ENCODE results near the gene ANKRD17.
"Not testable (repeated sequence)": the region's sequence is repeated elsewhere in the genome, so short reads cannot be mapped to it uniquely, and the experiment has no call there.

The ANKRD17 gene

DNA sequence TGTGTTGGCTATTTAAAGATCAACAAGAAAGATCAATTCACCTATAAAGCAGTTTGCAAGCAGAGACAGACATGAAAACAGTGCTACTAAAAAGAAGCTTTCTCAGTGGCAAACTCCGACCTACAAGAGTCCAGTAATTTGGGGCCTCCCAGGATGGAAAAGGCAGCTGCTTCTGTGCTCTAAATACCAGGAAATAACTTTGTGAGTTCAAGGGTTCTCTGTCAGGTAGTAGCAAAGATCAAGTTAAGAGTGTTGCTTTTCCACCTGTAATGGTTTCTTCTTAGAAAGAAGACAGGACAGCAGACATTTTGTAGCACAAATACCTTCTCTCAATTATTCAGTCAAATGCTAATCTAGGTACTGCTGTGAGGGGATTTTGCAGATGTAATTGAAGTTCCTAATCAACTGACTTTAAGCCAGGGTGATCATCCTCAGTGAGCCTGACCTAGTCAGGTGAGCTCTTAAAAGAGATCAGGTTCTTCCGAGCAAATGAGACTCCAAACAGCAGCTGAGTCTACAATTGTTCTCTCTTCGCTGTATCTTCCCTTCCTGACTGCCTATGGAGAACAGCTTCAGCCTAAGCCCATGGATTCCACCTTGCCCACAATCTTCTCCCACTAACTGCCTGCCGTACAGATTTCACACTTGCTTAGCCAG, 13.5 kb downstream of the ANKRD17 start:
- Histone ChIP-seq H3K9ac (ENCODE audit: low read depth, low read length) (no peak overlapping the region), H3K27me3 (ENCODE audit: control insufficient read depth, insufficient read depth, low read length) (no peaks in the 10 kb centered on the region), H3K4me1 (ENCODE audit: control insufficient read depth, insufficient read depth, low read length) (peaks cover 11% of the 10 kb centered on the region), H3K36me3 (ENCODE audit: insufficient read depth, low read length) (no peaks in the 10 kb centered on the region), H3K9me3 (replicated peaks; ENCODE audit: low read length) (no peaks in the 10 kb centered on the region), H3K4me3 (ENCODE audit: low read length) (no peak overlapping the region), H3K4me2 (ENCODE audit: low read length) (no peak overlapping the region)

DNA sequence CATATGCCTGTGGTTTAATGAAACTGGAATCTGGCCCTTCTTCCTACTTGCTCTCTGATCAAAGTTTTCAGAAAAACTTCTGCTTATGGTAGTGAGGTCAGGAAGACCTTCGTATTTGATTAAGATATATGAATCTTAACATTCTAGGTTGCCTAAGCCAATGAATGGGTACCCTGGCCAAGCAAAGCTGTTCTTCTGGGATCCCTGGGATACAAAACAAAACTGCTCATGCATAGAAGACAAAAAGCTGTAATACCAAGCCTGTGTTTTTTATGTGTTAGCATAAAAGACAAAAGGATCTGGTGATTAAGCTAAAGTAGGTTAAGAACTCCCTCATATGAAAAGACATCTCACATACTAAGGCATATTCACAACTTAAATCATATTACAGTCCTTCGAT, 21.6 kb downstream of the ANKRD17 start:
- no peaks in the 10 kb centered on the region for H3K9me3 ChIP-seq (replicated peaks; ENCODE audit: low read length)
- peaks cover 1% of the 10 kb centered on the region for H3K4me1 ChIP-seq (ENCODE audit: control insufficient read depth, insufficient read depth, low read length)
- no peak overlapping the region for H3K9ac ChIP-seq (ENCODE audit: low read depth, low read length)
- H3K27me3 ChIP-seq (ENCODE audit: control insufficient read depth, insufficient read depth, low read length), result no peaks in the 10 kb centered on the region
- H3K36me3 ChIP-seq (ENCODE audit: insufficient read depth, low read length), result peaks cover 19% of the 10 kb centered on the region
- H3K4me3 ChIP-seq (ENCODE audit: low read length), result no peak overlapping the region
- no peak overlapping the region for H3K4me2 ChIP-seq (ENCODE audit: low read length)

DNA sequence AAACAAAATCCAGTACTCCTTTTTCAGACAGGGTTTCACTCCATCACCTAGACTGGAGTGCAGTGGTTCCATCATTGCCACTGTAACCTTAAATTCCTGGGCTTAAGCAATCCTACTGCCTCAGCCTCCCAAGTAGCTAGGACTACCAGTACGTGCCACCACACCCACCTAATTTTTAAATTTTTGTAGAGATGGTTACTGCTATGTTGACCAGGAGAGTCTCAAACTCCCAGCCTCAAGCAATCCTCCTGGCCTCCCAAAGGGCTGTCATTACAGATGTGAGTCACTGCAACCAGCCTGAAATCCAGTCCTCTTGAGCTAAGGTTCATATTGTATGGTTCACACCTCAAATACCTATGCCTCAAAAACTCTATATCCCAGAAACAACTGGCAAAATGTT, 22.4 kb downstream of the ANKRD17 start:
- no peak overlapping the region for H3K4me3 ChIP-seq (ENCODE audit: low read length)
- no peaks in the 10 kb centered on the region for H3K4me1 ChIP-seq (ENCODE audit: control insufficient read depth, insufficient read depth, low read length)
- H3K4me2 ChIP-seq (ENCODE audit: low read length), result no peak overlapping the region
- no peak overlapping the region for H3K9ac ChIP-seq (ENCODE audit: low read depth, low read length)
- no peaks in the 10 kb centered on the region for H3K9me3 ChIP-seq (replicated peaks; ENCODE audit: low read length)
- no peaks in the 10 kb centered on the region for H3K27me3 ChIP-seq (ENCODE audit: control insufficient read depth, insufficient read depth, low read length)
- H3K36me3 ChIP-seq (ENCODE audit: insufficient read depth, low read length), result peaks cover 22% of the 10 kb centered on the region

DNA sequence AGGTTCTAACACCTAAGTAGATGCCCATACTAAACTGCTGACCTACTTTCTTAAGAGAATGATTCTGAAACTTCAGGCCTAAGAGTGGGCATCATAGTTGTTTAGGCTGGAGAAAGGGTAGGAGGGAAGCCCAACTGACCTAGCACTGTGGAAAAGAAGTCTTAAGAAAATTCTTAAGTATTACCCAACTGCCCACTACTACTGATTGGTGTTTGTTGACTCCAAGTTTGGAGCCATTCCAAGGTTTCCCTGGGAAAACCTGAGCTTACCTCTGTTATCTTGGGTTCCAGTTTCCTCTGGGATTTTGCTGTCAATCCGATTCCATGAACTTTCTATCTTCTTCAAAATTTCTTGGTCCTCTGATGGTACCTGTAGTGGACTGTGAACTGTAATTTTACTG, 23.9 kb downstream of the ANKRD17 start:
- no peak overlapping the region for H3K4me2 ChIP-seq (ENCODE audit: low read length)

DNA sequence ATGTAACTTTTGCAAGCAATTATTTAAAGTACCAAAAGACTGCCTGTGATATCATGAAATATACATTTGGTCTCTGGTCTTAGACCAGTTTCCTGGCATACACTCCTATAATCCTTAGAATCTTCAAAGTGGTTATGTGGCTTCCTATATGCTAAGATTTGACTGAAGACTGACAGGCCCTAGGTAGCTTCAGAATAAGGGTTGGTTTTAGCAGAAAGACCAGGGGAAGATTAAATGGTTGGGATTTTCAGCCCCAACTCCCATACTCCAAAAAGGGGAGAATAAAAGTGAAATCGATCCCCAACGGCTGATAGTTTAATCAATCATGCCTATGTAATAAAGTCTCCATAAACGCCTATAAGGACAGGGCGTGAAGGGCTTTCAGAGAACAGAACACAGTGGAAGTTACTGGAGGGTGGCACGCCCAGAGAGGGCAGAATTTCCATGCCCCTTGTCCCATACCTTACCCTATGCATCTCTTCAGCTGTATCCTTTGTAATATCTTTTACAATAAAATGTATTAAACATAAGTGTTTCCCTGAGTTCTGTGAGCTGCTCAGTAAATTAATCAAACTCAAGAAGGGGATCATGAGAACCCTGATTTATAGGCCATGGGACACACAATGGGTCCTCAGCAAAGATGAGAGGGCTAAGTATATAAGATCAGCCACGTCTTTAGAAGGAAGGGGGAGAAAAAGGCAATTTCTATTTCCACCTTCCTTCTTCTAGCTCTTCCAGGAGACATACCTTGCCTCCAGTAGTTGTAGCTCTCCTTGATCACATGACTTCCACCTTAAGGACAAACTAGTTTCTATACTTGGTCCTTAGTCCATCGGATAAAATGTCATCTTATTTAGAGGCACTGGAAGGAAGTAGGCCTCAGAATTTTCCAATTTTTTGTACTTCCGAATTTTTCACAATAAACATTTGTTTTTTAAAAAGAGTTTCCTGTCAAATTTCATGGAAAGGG, 26.8 kb downstream of the ANKRD17 start:
- Histone ChIP-seq H3K9me3 (replicated peaks; ENCODE audit: low read length) (no peaks in the 10 kb centered on the region), H3K4me2 (ENCODE audit: low read length) (no peak overlapping the region), H3K9ac (ENCODE audit: low read depth, low read length) (no peak overlapping the region), H3K27me3 (ENCODE audit: control insufficient read depth, insufficient read depth, low read length) (no peaks in the 10 kb centered on the region), H3K4me3 (ENCODE audit: low read length) (no peak overlapping the region), H3K4me1 (ENCODE audit: control insufficient read depth, insufficient read depth, low read length) (no peaks in the 10 kb centered on the region), H3K36me3 (ENCODE audit: insufficient read depth, low read length) (peaks cover 22% of the 10 kb centered on the region)

More for the DNA sequence above, 23.9 kb downstream of the ANKRD17 start:
- Histone ChIP-seq H3K9ac (ENCODE audit: low read depth, low read length) (no peak overlapping the region), H3K36me3 (ENCODE audit: insufficient read depth, low read length) (peaks cover 22% of the 10 kb centered on the region), H3K27me3 (ENCODE audit: control insufficient read depth, insufficient read depth, low read length) (no peaks in the 10 kb centered on the region), H3K4me3 (ENCODE audit: low read length) (no peak overlapping the region), H3K4me1 (ENCODE audit: control insufficient read depth, insufficient read depth, low read length) (no peaks in the 10 kb centered on the region), H3K9me3 (replicated peaks; ENCODE audit: low read length) (no peaks in the 10 kb centered on the region)

DNA sequence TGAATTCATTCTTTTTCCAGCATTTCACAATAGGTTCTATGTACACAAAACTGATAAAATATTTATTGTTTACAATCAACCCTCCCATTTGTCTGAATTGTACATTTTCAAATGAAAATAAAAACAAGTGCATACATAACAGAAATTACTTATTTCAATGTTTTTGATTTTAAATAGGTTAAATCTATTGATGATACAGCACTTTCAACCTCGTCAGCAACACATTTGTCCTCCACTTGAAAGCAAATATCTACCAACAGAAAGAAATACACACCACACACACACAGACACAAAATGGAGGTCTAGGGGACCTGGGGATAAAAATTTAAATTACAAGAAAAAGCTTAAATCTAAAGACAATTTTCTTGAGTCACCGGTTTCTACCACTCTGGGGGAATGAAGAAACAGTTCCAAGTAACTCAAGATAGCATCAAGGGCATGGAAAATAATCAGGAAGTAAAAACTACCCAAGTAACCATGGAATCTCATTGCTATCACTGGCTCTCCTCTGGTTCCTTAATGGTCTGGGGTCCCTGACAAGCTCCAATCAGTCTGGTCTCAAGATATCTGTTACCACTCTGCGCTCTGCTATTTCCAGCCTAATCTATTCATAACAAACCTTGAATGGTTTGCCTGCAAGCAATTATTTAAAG, 27.6 kb downstream of the ANKRD17 start:
- Histone ChIP-seq H3K4me2 (ENCODE audit: low read length) (no peak overlapping the region), H3K9ac (ENCODE audit: low read depth, low read length) (no peak overlapping the region), H3K4me1 (ENCODE audit: control insufficient read depth, insufficient read depth, low read length) (no peaks in the 10 kb centered on the region), H3K36me3 (ENCODE audit: insufficient read depth, low read length) (peaks cover 22% of the 10 kb centered on the region), H3K27me3 (ENCODE audit: control insufficient read depth, insufficient read depth, low read length) (no peaks in the 10 kb centered on the region), H3K4me3 (ENCODE audit: low read length) (no peak overlapping the region), H3K9me3 (replicated peaks; ENCODE audit: low read length) (no peaks in the 10 kb centered on the region)

DNA sequence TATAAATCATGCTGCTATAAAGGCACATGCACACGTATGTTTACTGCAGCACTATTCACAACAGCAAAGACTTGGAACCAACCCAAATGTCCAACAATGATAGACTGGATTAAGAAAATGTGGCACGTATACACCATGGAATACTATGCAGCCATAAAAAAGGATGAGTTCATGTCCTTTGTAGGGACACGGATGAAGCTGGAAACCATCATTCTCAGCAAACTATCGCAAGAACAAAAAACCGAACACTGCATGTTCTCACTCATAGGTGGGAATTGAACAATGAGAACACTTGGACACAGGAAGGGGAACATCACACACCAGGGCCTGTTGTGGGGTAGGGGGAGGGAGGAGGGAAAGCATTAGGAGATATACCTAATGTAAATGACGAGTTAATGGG, 29.8 kb downstream of the ANKRD17 start:
- not testable (repeated sequence) for H3K4me1 ChIP-seq (ENCODE audit: control insufficient read depth, insufficient read depth, low read length); H3K9me3 ChIP-seq (replicated peaks; ENCODE audit: low read length); H3K9ac ChIP-seq (ENCODE audit: low read depth, low read length); H3K4me2 ChIP-seq (ENCODE audit: low read length); H3K4me3 ChIP-seq (ENCODE audit: low read length); H3K27me3 ChIP-seq (ENCODE audit: control insufficient read depth, insufficient read depth, low read length); H3K36me3 ChIP-seq (ENCODE audit: insufficient read depth, low read length)

DNA sequence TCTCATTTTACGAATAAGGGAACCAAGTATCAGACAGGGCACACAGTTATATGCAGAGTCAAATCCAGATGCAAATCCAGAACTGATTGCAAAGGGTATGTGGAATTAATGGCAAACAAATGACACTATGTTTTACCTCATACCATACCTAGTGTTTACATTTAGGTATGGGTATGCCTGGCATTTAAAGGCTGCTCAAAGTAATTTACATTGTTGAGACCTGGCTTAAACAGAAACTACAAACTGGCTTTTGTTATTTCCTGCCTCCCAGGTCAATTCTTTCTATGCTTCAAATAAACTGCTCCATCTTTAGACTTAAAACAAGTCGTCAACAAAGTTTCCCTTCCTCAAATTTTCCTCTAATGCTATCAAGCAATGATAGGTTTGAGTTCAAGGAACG, 33.7 kb downstream of the ANKRD17 start:
- H3K27me3 ChIP-seq (ENCODE audit: control insufficient read depth, insufficient read depth, low read length), result no peaks in the 10 kb centered on the region
- no peak overlapping the region for H3K4me2 ChIP-seq (ENCODE audit: low read length)
- H3K9me3 ChIP-seq (replicated peaks; ENCODE audit: low read length), result no peaks in the 10 kb centered on the region
- peaks cover 9% of the 10 kb centered on the region for H3K4me1 ChIP-seq (ENCODE audit: control insufficient read depth, insufficient read depth, low read length)
- no peaks in the 10 kb centered on the region for H3K36me3 ChIP-seq (ENCODE audit: insufficient read depth, low read length)
- H3K4me3 ChIP-seq (ENCODE audit: low read length), result no peak overlapping the region
- H3K9ac ChIP-seq (ENCODE audit: low read depth, low read length), result no peak overlapping the region

DNA sequence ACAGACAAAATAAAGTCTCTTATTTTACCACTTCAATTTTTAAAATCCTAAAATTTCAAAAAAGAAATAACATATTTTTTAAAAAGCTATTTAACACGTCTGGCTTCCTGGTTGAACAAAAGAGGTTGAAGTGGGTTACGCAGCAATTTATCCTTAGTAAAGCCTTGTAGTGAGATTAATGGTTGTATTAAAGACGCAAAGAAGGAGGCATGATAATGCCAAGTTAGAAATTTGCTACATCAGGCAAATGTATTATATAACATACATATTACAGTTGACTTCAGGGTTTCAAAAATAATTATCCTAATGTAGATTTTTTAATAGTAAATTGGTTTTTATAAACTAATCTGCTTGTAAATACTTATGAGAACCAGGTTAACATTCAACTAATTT, 35.3 kb downstream of the ANKRD17 start:
- H3K4me2 ChIP-seq (ENCODE audit: low read length), result peak overlapping the region; percentile 43
- H3K9me3 ChIP-seq (replicated peaks; ENCODE audit: low read length), result no peaks in the 10 kb centered on the region
- peak overlapping the region; percentile 42 for H3K9ac ChIP-seq (ENCODE audit: low read depth, low read length)
- no peaks in the 10 kb centered on the region for H3K27me3 ChIP-seq (ENCODE audit: control insufficient read depth, insufficient read depth, low read length)
- no peaks in the 10 kb centered on the region for H3K36me3 ChIP-seq (ENCODE audit: insufficient read depth, low read length)
- H3K4me1 ChIP-seq (ENCODE audit: control insufficient read depth, insufficient read depth, low read length), result peaks cover 9% of the 10 kb centered on the region
- no peak overlapping the region for H3K4me3 ChIP-seq (ENCODE audit: low read length)

DNA sequence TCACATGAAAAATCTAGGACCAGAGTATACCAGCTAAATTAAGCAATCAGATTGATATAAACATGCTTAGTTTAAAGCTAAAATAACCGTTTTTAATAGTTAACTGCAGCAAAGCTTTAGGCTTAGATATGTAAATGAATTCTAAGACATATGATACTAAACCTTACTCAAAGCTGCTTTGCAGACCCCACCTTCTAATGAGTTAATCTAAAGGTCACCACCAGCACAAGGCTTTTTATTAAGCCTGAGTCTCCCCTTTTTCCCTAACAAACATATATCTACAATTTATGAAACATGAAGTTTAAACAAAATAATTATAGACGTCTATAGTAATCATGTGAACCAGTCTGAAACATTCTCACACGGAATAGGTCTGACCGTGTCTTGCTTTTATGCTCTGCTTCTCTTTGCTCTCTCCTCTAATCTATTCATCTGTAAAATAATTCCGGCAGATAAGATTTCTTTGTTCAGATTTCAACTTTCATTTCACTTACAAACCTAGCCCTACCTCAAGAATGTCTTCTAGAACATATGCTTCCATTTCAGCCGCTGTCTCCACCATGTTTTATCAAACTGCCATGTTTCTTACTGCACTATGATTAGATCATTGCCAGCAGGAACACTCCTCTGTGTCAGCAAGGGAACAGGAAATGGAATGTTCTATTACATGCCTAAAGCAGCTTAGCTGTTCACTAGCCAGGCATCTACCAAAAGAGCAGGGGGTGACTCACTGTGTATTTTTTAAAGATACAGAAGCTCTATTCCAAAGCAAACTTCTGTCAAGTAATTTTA, 35.9 kb downstream of the ANKRD17 start:
- H3K27me3 ChIP-seq (ENCODE audit: control insufficient read depth, insufficient read depth, low read length), result no peaks in the 10 kb centered on the region
- H3K9me3 ChIP-seq (replicated peaks; ENCODE audit: low read length), result no peaks in the 10 kb centered on the region
- peaks cover 9% of the 10 kb centered on the region for H3K4me1 ChIP-seq (ENCODE audit: control insufficient read depth, insufficient read depth, low read length)
- peak overlapping the region; percentile 85 for H3K9ac ChIP-seq (ENCODE audit: low read depth, low read length)
- peak overlapping the region; percentile 71 for H3K4me3 ChIP-seq (ENCODE audit: low read length)
- no peaks in the 10 kb centered on the region for H3K36me3 ChIP-seq (ENCODE audit: insufficient read depth, low read length)
- peak overlapping the region; percentile 87 for H3K4me2 ChIP-seq (ENCODE audit: low read length)

DNA sequence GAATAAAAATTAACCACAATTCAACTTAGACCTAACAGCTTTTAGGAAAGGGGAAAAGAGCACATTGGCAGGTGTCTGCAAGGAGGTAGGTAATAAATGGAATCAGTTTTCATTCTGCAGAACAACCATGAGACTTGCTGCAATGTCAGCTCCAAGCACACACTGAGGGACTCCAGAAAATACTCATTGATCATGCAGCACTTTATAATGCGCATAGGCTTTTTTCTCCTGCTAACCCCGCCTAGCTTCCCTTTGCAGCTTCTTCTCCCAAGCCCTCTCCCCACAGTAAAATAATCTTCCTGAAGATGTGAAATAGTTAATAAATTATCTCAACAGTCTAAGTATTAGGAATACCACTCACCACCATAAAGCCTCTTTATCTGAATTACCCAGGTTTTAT, 36.9 kb downstream of the ANKRD17 start:
- H3K36me3 ChIP-seq (ENCODE audit: insufficient read depth, low read length), result no peaks in the 10 kb centered on the region
- H3K4me3 ChIP-seq (ENCODE audit: low read length), result peak overlapping the region; percentile 71
- H3K4me2 ChIP-seq (ENCODE audit: low read length), result peak overlapping the region; percentile 87
- no peaks in the 10 kb centered on the region for H3K27me3 ChIP-seq (ENCODE audit: control insufficient read depth, insufficient read depth, low read length)
- H3K4me1 ChIP-seq (ENCODE audit: control insufficient read depth, insufficient read depth, low read length), result peaks cover 9% of the 10 kb centered on the region
- H3K9me3 ChIP-seq (replicated peaks; ENCODE audit: low read length), result no peaks in the 10 kb centered on the region
- peak overlapping the region; percentile 85 for H3K9ac ChIP-seq (ENCODE audit: low read depth, low read length)
